GM21723 (cell line): Measurements from ENCODE around the gene CBX7.

Experiments used
- ATAC-seq: cut with Tn5 transposase; IDR thresholded peaks from one replicate; pipeline ENCODE4 v1.9.1; 2021; ENCODE audit warnings: mild to moderate bottlenecking, moderate library complexity; ENCODE audit not compliant: unreplicated experiment

Gene CBX7

DNA sequence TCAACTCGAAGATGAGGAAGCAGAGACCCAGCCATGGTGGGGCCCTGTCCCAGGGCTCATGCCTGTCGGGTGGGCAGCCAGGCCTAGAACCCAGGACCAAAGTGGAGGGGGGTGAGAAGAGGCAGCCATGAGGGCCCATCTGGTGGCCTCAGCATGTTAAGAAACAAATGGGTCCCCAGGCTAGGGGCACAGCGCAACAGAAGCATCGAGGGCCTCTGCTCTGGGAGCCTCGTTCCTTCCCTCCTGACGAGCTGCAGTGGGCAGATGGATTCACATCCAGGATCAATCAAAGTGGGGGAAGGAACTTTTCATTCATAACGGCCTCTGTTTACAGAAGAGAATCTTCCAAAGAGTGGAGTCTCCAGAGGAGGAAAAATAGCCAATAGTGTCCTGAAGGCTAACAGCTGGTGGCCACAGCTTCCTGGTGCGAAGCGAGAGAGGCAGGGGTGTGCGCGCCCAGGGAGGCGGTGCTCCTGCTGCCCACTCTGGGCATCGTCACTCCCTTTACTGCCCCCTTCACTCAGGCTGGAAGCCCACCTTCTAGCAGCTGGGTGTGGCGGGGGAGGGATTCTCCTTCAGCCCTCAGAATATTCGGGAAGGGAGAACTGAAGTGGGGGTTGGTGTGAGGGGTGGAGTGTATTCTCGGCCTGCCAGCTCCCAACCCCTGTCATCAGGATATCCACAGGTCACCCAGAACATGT, 4.3 kb downstream of the CBX7 start:
- no peak for ATAC-seq

DNA sequence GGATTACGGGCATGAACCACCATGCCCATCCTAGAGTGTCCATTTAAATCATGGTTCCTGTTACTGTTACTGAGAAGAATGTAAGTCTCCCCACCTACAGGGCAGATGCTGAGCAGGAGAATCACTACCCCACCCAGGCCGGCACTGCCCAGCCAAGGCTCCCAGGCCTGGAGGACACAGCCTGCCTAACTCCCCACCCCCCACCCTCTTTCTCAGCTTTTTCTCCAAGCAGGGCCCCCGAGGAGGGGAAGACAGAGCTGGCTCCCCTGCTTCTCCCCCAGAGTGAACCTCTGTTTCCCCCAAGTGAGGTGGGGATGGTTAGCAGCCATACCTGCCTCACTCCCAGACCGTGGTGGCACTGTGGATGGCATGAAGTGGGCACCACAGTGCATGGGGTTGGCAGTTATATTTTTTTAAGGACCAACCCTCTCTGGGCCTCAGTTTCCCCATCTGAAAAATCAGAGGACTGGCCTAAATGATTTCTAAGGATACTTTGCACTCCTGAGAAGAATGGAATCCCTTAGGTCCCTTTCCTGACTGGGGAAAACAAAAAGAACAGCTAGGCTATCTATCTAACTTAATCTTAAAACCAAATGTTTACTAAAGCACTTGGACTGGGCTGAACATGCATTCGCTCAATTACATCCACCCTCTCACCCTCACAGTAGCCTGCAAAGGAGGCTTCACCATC, 5.0 kb downstream of the CBX7 start:
- no peak for ATAC-seq

DNA sequence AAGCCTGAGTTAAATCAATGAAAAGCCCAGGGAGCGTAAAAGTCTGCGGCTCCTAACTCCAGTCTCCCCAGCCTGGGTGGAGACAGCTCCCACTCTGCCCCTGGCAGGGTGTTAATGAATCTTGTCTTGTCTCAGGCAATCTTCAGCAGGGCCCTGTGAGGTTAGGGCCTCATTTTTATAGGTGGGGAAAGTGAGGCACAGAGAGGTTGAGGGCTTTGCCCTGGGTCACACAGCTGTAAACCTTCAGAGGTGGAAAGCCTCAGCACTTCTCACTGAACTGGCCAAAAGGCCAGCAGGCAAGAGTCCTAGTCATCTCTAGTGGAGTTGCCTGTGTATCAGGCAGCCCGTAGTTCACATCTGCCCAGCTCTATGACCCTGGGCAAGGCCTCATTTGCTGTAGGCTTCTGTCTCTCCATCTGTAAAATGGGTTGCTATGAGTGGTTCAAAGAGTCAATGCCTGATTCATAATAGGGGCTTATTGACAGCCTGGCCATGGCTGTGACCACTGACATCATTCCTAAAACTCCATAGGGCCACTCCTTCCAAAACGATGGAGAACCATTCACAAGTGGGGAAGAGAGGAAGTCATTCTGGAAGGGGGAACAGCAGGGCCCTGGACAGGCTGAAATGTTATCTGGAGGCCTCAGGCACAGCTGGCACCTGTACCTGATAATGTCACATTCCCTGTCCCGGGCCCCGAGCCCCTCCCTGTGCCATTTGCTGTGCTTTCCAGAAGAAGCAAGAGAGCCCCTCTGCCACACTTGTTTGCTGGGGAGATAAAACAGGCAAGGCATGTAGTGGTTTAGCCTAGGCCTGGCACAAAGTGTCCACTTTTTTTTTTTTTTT, 6.0 kb downstream of the CBX7 start:
- no peak for ATAC-seq

DNA sequence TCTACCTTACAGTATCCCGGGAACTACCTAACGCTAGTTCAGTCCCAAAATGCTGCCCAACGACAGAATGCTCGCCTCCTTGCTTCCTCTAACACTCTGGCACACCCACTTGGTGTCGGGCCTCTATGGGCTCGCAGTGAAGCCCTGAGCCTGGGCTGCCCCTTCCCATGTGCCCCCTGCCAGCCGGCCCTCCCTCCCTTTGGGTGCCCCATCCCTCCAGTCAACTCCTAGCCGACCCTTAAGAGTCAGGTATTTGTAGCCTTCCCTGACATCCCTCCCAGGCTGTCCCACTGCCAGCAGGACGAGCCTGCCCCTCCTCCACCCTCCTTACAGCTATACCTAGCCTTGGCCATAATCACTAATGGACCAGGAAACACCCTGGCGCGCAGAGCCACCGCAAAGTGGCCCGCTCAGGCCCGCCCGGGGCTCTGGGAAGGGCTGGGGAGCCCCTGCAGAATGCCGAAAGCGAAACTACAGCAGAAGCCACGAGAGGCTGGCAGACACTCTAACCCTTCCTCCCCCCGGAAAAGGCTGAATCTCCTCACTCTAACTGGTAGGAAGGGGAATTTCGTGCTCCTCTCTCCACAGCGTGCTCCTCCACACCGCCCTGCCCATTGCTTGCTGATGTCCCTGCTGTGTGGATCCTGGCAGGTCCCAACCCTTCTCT, 8.2 kb downstream of the CBX7 start:
- ATAC-seq, result peak; percentile 35

DNA sequence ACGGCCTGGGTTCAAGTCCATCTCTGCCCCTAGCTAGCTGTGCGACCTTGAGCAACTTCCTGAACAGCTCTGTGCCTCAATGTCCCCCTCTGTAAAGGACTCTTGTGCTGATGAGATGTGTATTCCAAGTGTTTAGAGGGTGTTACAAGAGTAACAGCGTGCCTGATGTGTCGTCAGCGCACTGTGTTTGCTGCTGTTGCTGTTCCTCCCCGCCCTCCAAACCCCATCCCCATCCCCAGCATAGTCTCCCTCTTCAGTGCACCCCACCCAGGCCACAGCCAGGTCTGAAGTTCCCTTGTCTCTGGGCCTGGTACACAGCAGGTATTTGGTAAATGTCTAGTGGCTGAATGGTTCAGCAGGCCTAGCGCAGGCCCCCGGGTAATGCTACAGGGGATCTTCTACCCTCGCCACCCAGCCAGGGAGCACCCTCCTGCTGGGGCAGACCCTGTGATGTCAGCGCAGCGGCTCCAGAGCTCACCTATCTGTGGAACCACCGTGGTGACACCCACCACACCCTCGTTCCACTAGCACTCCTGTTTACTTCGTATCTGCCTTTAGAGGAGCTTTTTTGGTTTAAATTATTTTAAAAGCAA, 10.3 kb downstream of the CBX7 start:
- no peak for ATAC-seq

DNA sequence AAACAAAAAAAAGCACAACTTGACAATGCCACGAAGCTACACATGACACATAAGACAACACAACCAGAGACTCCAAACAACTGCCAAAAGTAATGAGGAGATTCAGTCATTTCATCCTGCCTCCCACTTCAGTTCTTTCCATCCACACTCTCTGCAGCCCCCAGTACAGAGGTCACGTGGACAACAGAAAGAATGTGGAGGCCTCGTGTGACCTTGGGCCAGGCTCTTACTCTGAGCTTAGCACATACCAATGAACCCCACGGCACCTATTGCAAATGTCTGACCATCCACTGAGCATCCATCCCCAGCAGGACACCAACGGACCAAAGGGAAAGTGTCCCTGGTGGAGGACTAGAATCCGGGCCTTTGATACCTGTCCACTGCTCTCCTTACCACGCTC, 12.5 kb downstream of the CBX7 start:
- no peak for ATAC-seq

DNA sequence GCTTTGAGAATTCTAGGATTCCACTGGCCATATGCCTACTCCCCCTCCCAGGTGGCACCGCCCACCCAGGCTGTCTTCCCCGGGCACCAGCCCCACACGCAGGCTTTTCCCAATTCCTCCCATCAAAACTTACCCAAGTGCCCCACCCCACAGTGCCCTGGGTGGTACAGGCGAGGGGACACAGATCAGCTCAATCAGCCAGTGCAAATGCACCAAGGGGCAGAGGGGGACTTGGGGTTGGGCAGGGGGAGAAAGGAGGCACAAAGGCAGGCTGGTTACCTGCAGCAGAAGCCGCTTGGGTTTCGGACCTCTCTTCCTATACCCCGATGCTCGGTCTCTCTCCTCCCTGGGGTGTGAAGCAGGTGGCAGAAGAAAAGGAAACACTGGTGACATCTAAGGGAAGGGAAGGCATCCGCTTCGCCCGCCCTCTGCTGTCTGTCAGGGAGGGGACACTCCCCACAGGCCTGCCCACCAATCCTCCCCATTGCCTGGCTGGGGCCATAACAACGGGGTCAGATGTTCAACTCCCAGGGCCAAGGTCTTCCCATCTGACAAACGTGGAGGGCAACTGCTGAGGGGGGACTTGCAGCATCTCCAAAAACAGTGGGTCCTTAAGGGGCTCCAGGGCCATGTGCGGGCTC, 14.0 kb downstream of the CBX7 start:
- no peak for ATAC-seq

DNA sequence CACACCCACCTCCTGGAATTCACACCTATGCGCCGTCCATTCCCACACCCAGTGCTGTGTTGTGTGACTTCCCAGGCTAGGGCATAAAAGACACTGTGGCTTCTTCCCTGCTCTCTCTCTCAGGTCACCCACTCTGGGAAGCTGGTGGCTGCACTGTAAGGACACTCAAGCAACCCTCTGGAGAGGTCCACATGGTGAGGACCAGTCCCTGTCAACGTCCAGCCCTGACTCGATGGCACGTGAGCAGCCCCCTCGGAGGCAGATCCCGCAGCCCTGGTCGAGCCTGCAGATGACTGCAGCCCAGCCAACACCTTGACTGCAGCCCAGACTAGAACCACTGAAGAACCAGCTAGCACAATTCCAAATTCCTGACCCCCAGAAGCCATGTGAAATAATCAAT, 16.2 kb downstream of the CBX7 start:
- ATAC-seq, result no peak

DNA sequence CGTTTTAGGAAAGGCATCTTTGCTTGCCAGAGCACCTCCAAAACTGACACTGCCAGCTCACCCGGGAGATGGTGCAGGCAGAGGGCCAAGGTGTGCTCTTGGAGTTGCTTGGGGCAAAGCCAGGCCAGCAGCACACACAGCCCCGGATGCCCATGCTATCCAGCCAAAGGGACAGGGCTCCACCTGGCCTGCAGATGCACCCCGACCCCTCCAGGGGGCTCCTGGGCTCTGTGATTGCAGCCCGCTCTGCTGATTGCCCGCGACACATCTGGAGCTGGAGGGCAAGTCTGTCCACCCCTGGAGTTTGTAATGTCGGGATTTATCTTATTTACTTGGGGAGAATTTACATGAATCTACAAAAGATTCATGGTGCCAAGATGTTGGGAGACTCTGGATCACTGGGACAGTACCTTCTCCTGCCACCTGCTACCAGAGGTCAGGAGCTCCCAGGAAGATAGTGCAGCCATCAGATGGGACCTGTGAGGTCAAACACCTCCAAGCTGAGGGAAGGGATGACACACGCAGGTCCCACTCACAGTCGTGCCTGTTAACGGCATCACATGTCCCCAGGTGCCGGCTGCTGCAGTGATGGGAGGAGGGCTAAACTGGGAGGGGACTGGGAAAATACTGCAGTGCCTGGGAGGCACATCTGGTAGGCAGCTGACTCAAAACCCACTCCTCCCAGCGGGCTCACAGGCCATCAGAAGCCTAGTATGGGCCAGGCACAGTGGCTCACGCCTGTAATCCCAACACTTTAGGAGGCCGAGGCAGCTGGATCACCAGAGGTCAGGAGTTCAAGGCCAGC, 17.2 kb downstream of the CBX7 start:
- no peak for ATAC-seq

DNA sequence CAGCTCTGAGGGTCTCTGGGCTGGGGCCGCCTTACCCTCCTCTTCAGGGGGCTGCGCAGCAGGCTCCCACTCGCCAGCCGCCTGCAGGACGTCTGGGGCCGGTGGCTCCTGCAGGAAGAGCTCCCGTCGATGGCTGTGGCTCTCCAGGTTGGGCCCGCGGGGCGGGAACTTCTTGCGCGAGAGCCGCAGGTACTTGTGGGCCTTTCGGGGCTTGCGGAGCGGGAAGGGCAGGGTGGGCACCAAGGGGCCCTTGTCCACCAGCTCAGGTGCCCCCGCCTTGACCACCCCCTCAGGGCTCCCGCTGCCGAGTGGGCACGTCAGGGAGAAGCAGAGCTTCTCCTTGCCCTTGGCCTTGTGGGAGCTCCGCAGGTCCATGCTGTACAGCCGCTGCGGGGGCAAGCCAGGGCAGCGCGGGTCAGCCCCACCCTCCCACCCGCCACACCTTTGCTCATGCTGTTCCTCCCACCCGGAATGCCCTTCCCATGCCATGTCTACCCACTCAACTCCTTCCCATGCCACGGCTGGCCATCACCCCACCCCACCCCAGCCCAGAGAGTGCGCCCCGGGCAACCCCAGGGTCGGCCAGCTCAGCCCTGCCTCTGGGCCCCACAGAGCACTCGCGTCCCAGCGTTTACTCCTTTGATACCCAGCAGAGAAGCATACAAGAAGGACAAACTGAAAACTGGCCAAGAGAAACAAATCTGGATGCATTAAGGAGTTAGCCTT, 18.0 kb downstream of the CBX7 start:
- ATAC-seq, result no peak

DNA sequence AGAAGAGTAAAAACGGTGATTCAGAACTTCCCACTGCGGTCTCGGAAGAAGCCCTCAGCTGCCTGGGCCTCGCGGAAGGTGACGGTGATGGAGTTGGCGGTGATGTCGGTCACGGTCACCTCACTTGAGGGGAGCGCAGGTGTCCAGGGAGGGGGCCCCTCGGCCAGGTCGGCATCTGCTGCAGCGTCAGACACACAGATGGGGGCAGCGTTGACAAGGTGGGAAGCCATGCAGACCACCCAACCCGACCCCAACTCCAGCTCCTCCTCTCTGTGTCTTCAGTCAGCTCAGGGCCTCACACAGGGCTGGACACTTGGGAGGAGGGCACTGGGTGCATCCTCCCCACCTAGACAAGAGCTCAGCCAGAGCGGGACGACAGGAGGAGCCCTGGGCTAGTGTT, 18.6 kb downstream of the CBX7 start:
- ATAC-seq, result no peak

DNA sequence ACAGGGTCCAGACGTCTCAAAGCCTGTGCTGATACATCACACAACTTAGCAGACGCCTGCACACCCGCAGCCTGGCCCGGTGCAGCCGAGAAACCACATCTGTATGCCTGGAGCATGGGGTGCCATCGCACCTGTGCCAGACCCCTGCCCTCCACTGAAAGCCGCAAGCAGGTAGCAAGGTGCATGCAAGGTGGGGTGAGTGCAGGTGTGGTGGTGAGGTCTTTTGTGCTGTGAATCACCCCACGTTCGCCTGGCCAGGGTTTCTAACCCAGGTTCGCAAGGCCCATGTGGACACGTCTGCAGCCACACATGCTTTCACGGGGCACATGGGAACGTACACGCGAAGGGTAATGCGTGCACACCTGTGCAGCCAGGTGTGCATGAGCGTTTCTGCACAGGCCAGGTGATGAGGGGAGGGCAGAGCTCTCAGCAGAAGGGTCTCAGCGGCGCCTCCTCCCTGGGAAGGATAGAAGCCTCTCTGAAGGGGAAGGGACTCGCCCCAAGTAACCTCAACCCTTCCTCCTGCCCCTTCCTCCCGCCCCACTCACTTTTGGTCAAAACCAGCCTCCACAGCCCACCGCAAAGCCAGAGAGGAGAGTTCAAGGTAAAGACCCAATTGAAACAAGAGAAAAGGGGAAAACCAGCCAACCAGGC, 19.5 kb downstream of the CBX7 start:
- no peak for ATAC-seq

DNA sequence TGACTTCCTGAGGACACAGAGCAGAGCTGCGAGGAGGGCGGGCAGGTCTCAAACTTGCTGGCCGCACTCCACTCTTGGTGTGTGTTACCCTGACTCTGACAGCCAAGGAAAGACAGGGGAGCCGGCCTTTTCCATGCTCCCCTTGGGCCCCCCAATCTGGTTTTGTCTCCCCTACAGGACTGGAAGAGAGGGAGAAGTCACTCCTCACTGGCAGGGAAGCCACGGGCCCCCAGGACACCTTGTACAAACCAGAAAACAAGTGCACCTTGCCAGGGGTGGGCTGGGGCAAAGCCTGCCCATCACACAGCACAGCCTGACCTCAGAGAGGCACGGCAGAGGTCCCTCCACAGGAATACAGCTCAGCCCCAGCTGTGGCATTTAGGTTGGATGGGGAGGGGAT, 20.2 kb downstream of the CBX7 start:
- ATAC-seq, result no peak

DNA sequence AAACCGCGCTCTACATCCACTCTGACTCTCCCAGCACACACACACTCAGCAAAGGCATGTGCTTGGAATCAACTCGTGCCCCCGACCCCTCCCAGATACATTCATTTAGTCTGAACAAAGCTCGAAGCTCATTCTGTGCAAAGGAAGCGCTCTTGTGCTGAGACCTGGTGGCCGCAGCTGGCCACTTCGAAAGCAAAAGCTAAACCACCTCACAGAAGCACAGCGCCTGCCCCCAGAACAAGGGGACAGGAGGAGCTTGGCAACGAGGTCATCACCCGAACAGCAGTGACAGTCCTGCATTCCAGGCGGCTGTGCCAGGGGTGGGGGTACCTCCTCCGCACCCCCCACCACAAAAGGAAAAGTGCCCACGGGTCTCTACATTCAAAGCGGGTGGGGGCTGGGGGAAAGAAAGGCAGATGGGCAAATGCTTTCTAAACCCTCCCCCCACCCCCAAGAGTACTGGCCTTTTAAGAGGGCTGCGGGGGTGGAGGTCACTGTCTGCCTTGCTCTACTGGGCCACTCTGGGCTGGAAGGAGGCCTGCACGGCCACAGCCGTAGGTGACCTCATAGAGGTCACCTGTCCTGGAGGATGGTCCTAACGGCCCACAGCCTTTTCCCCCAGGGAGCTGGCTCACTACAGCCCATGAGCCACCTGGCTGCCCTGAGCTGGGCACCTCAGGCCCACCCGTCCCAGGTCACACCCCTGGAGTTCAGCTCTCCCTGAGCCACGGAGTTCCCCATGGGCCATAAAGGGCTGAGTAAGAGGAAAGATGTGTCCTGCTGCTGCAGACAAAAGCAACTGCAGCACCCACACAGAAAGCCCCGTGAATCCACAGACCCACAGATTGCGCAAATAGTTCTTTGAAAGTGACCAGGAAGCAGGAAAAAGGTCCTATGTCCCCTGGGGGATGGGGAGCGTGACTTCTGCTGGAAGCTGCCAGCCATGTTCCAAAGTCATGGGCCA, 21.3 kb downstream of the CBX7 start:
- no peak for ATAC-seq

DNA sequence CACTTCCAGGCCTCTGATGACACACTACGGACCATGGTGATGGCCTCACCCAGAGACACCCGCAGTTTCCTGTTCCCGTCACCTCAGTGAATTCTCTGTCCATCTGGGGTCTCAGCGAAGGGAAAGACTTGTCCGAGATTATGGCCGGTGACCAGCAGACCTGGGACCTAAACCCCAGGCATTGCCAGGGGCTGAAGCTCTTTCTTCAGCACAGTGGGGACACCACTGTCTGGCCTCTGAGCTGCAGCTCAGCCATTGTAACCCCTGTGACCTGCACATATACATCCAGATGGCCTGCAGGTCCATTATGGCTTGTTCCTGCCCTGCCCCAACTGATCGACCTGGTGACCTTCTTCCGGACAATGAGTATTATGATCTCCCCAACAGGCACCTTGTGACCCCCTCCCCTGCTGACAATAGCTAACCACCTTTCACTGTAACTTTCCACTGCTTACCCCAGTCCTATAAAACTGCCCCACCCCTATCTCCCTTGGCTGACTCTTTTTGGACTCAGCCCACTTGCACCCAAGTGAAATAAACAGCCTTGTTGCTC, 22.3 kb downstream of the CBX7 start:
- no peak for ATAC-seq

DNA sequence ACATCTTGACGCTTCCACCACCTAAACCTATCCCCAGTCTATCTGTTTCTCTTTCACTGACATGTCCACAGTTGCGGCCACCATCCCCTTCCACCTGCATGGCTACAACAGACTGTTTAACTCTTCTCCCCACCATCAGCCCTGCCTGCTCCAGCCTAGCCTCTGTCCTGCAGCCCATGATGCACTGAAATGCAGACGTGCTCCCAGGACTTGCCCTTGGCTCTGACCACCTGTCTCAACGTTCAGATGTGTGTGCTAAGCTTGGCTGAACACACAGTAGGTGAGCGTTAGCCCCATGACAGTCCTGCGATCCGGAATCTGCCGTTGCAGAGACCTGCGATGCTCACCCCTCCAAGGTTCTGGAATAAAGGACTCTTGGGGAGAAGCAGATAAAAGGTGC, 22.7 kb downstream of the CBX7 start:
- no peak for ATAC-seq

DNA sequence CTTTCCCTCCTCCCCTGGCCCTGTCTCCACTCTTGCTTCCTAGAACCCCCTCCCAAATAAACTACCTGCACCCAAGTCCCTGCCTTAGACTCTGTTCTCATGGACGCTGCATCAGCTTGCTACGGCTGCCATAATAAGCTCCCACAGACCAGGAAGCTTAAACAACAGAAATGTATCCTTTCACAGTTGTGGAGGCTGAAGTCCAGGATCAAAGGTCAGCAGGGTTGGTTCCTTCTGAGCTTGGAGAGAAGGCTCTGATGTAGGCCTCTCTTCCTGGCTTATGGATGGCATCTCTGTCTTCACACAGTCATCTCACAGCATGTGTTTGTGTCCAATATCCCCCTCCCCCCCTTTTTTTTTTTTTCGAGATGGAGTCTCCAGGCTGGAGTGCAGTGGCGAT, 23.4 kb downstream of the CBX7 start:
- ATAC-seq, result no peak
